PC-3 (cell line): ENCODE measurements around the gene SHCBP1L.

Source experiments
- EZH2 ChIP-seq: fragments of 300-600 bp; sonication (generic); IDR thresholded peaks from one replicate; pipeline ENCODE4 v1.6.1; 2017; ENCODE audit warnings: antibody characterized with exemption, mild to moderate bottlenecking, low read length; ENCODE audit not compliant: unreplicated experiment
- EZH2phosphoT487 ChIP-seq: fragments of 300-600 bp; sonication (generic); IDR thresholded peaks from 2 replicates; pipeline ENCODE4 v1.6.1; 2018; ENCODE audit warnings: mild to moderate bottlenecking, antibody characterized with exemption, low read length, borderline replicate concordance
- TF ChIP-seq, protein P1 (sequence below): fragments of 300-600 bp; sonication (generic); conservative IDR thresholded peaks from 2 replicates; pipeline ENCODE4 v1.5.1; 2017; ENCODE audit warnings: antibody characterized with exemption, low read depth, mild to moderate bottlenecking, low read length

DNA sequence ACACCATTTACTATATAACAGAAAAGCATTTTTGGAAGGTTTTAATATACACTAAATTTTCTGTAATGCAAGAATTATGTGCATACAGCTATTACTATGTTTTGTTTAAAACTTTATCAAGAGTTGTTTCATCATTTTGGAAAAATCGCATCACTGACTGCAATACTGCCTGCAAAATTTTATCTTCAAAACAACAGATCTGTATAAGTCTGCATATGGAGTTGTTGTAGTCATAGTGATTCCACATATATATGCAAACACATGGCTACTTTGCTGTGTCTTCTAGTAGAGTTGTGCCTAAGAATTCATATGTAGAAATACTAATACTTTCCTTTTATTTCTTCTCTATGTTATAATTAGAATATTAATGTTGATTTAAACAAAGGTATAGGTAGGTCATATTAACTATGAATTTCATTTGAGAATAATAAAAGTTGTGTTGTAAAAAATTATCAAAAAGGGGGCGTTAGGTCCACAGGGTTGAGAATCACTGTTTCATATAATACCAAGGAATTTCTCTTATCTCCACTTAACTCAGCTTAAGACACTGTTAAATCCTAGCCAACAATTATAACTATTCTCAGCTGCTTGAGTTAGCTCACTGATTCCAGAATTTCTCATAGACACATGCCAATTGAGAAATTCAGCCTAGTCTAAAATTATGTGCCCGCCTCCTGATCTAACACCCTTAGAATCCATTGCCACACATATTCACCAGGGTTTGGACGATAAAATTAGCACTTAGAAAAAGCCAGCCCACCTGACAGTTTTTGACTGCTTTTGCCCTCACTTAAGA, 47.4 kb upstream of the SHCBP1L start:
- TF ChIP-seq, protein P1, sequence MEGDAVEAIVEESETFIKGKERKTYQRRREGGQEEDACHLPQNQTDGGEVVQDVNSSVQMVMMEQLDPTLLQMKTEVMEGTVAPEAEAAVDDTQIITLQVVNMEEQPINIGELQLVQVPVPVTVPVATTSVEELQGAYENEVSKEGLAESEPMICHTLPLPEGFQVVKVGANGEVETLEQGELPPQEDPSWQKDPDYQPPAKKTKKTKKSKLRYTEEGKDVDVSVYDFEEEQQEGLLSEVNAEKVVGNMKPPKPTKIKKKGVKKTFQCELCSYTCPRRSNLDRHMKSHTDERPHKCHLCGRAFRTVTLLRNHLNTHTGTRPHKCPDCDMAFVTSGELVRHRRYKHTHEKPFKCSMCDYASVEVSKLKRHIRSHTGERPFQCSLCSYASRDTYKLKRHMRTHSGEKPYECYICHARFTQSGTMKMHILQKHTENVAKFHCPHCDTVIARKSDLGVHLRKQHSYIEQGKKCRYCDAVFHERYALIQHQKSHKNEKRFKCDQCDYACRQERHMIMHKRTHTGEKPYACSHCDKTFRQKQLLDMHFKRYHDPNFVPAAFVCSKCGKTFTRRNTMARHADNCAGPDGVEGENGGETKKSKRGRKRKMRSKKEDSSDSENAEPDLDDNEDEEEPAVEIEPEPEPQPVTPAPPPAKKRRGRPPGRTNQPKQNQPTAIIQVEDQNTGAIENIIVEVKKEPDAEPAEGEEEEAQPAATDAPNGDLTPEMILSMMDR: no peak
- TF ChIP-seq EZH2 (no peak), EZH2phosphoT487 (no peak)
